Measurements from ENCODE around the gene WFDC2.
"Not testable (repeated sequence)": the region's sequence is repeated elsewhere in the genome, so short reads cannot be mapped to it uniquely, and the experiment has no call there.

WFDC2 gene

GRCh38 chr20:45452772-45453691 is 16.5 kb upstream of the WFDC2 start:
- no peak for DNase-seq

DNA sequence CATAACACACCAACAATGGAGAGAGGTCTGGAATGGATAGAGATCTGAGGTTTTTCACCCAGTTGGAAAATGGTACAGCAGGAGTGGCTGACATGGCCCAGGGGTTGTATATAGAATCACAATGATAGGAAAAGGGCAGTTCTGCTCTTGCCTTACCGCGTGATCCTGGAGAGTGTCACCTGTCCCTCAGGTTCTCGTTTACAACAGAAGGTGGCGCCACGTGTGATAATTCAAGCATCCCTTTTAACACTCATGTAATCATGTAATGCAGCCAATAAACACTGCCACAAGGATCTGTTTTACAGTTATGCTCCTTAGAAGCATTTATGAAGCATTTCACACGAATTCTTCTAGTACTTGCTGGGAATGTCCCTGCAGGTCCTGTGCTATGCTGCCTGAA is 12.9 kb upstream of the WFDC2 start:
- no peak for DNase-seq

DNA sequence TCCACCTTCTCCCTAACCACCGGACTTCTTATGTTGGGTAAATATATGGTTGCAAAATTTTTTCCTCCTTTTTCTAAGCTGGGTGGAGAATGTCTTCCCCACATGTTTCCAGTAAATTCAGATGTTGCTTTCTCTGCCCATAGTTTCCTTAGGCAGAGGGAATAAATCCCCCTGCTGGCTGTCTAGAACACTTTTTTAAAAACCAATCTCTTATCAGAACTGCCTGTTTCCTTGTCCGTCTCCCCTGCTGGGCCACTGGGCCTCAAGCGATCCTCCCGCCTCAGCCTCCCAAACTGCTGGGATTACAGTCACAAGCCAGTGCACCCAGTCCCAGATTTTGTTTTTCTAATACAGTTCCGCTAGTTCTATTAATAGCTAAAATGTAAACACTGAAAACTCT is 9.9 kb upstream of the WFDC2 start:
- no peak for DNase-seq

DNA sequence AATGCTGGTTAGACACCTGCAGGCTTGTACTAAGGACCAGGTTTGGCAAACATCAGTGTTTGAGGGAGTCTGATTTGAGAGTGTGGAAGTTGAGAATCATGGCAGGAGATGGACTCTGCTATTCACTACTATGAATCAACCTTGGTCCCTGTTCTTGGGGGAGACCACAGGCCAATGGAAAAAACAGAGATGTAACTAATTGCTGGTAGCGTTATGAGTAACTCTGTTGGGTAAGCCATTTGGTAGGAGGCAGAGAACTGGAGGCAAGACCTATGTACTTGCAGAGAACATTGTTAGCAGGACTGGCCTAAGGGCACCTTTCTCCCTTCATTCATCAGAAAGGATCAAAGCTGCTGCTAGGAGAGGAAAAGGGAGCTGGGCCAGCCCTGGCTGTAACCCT is 8.3 kb upstream of the WFDC2 start:
- DNase-seq = no peak

- no peak for DNase-seq
Measured at GRCh38 chr20:45462711-45463509, 6.6 kb upstream of the WFDC2 start.

DNA sequence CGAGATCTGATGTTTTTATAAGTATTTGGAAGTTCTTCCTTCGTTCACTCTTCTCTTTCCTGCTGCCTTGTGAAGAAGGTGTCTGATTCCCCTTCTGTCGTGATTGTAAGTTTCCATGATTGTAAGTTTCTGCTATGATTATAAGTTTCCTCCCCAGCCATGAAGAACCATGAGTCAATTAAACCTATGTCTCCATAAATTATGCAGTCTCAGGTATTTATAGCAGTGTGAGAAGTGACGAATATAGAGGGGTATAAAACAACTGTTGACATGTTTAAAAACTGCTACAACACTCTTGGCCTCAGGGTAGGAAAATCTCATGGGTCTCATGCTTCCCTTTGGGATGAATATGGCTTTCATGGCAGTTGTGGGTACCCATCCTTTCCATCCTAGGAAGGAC is 5.8 kb upstream of the WFDC2 start:
- DNase-seq = no peak

DNA sequence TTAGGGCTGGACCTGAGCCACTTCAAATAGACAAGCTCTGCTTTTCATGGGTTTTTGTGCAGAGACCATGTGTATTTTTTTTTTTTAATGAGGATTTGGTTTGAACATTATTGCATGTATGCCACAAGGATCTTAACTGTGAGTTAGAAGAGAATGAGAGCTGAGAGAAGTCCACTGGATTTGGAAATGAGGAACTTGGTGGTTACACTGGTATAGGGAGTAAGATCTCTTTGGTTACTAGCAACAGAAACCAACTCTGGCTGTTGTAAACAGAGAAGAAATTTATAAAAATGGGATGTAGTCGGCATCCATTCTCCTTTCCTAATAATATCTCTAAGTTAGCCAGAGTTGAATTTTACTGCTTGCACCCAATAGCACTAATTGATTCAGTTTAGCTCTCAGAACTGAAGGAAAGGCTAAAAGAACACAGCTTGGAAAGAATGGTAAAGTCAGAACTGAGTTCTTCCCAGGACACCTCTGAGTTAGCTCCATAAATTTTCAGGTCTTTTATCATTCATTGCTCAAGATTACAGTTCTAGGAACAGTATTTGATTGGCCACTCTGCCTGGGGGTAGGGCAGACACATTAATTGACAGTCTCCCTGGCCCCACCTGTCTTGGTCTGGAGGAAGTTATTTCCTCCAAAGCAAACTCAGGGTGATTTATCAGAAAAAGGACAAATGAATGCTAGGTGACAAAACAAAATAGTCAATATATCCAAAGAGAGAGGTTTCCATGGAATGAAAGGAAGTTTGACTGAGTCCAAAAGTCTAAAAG is 3.9 kb upstream of the WFDC2 start:
- DNase-seq = no peak

- DNase-seq = no peak
Measured at GRCh38 chr20:45467172-45467571, 2.4 kb upstream of the WFDC2 start.

- DNase-seq = peak; percentile 34
Measured at GRCh38 chr20:45467861-45468260, 1.7 kb upstream of the WFDC2 start.

GRCh38 chr20:45470262-45470931 is 844 bp downstream of the WFDC2 start:
- DNase-seq = no peak

- no peak for DNase-seq
Measured at GRCh38 chr20:45470937-45471336, 1.4 kb downstream of the WFDC2 start.

DNA sequence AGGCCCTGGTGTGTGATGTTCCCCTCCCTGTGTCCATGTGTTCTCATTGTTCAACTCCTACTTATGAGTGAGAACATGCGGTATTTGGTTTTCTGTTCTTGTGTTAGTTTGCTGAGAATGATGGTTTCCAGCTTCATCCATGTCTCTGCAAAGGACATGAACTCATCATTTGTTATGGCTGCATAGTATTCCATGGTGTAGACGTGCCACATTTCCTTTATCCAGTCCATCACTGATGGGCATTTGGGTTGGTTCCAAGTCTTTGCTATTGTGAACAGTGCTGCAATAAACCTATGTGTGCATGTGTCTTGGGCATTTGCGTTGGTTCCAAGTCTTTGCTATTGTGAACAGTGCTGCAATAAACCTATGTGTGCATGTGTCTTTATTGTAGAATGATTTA is 2.7 kb downstream of the WFDC2 start:
- not testable (repeated sequence) for DNase-seq

GRCh38 chr20:45477530-45478148 is 8.1 kb downstream of the WFDC2 start:
- not testable (repeated sequence) for DNase-seq

GRCh38 chr20:45479822-45480221 is 10.3 kb downstream of the WFDC2 start:
- no peak for DNase-seq

DNA sequence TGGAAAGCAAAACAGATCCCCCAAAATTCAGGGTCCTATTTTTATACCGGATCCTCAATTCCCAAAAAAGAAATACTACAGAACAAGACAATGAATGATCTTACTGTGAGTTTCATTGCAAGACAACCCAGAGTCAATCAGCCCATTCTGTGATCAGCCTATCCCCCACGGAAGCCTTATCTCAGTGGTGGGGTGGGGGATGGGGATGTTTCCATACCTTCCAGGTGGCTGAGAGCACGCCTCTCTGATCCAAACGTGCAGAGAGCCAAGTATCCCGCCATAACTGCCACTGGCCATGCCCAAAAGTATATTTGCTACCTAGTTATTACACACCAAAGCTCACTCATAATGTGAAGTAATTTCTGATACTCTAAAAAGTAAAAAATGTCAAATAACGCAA is 15.1 kb downstream of the WFDC2 start:
- no peak for DNase-seq

DNA sequence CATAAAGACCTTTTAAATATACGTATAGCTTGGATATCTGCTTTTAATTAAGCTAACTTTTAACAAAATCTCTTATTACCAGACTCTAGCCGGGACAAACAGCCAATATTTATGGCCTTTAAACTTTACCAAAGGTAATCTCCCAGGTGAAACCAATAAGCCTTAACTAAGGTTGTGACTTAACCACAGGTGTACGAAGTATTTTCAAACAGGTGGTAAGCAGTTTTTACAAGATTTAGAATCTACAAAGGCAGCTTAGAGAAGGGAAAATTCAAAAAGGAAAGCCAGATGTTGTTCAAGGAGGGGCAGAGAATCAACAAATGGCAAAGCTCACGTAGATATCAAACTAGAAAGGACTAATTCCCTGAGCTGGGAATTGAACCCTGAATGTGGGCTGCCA is 15.8 kb downstream of the WFDC2 start:
- DNase-seq = no peak

DNA sequence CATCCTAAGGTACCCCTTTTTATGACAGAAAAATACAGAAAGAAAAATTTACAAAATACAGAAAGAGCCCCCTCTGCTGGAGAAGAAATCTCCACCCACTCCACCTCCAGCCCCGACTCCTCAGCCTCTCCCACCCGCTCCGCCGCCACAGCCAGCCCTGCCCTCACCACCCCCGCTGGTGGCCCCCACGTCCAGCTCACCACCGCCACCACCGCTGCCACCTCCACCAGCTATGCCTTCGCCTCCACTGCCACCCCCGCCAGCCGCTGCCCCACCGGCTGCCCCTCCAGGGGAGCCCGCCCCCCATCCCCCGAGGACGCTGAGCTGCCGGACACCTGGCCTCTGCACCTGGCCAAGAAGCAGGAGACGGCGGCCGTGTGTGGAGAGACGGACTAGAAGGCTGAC is 17.7 kb downstream of the WFDC2 start:
- no peak for DNase-seq

DNA sequence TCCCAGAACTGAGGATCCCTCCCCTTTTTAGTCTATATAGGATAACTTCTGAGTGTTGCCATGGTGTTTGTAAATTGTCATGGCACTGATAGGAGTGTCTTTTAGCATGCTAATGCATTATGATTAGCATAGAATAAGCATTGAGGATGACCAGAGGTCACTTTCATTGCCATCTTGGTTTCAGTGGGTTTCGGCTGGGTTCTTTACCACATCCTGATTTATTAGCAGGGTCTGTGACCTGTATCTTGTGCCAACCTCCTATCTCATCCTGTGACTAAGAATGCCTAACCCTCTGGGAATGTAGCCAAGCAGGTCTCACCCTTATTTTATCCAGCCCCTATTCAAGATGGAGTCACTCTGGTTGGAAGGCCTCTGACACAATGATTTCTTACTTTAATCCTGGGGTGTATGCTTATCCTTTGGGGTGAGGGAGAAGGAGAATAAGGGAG is 19.6 kb downstream of the WFDC2 start:
- DNase-seq = no peak

- no peak for DNase-seq
Measured at GRCh38 chr20:45495501-45495941, 26.0 kb downstream of the WFDC2 start.

GRCh38 chr20:45496166-45496565 is 26.6 kb downstream of the WFDC2 start:
- no peak for DNase-seq

GRCh38 chr20:45497971-45498494 is 28.5 kb downstream of the WFDC2 start:
- no peak for DNase-seq

- DNase-seq = no peak
Measured at GRCh38 chr20:45500022-45500421, 30.5 kb downstream of the WFDC2 start.

Data from SHP77 treated with DMSO at 0.1 percent for 48 hours (cell line).